HepG2 (cell line): ENCODE data around the gene C20orf96. TPM values are rescaled to one million over a fixed set of nuclear protein-coding genes. Genes with fewer than 3 reads are reported as not detected.

Source experiments
- ADNP ChIP-seq: sonication (generic); formaldehyde crosslinking; IDR thresholded peaks from 2 replicates; pipeline ENCODE4 v1.4.0; 2020; ENCODE audit warnings: missing genetic modification reagents
- ELF4 ChIP-seq: sonication (generic); formaldehyde crosslinking; IDR thresholded peaks from 2 replicates; pipeline ENCODE4 v1.5.0; 2020; ENCODE audit warnings: missing genetic modification reagents, mild to moderate bottlenecking, moderate library complexity, borderline replicate concordance
- HMG20A ChIP-seq: IDR thresholded peaks from 2 replicates; pipeline ENCODE4 v1.6.1; 2016; ENCODE audit warnings: borderline replicate concordance
- TBP ChIP-seq: sonication (generic); formaldehyde crosslinking; IDR thresholded peaks from 2 replicates; pipeline ENCODE4 v1.5.0; 2020; ENCODE audit warnings: missing genetic modification reagents
- ZBTB20 ChIP-seq: sonication (generic); formaldehyde crosslinking; IDR thresholded peaks from 2 replicates; pipeline ENCODE4 v1.8.1; 2023; ENCODE audit warnings: missing genetic modification reagents, low read depth, mild to moderate bottlenecking, borderline replicate concordance
- ZC3H13 ChIP-seq: sonication (generic); formaldehyde crosslinking; IDR thresholded peaks from 2 replicates; pipeline ENCODE4 v1.8.1; 2023; ENCODE audit warnings: mild to moderate bottlenecking, missing genetic modification reagents, moderate library complexity
- ZNF121 ChIP-seq: sonication (generic); formaldehyde crosslinking; IDR thresholded peaks from 2 replicates; pipeline ENCODE4 v1.5.0; 2020; ENCODE audit warnings: mild to moderate bottlenecking, missing genetic modification reagents
- ZNF343 ChIP-seq: sonication (generic); formaldehyde crosslinking; IDR thresholded peaks from 2 replicates; pipeline ENCODE4 v1.4.0; 2020; ENCODE audit warnings: mild to moderate bottlenecking, missing genetic modification reagents
- ZNF501 ChIP-seq: sonication (generic); formaldehyde crosslinking; IDR thresholded peaks from 2 replicates; pipeline ENCODE4 v1.5.1; 2020; ENCODE audit warnings: mild to moderate bottlenecking, moderate library complexity, missing genetic modification reagents
- ZNF678 ChIP-seq: sonication (generic); formaldehyde crosslinking; IDR thresholded peaks from 2 replicates; pipeline ENCODE4 v1.4.0; 2020; ENCODE audit warnings: mild to moderate bottlenecking, missing genetic modification reagents
- ZNF775 ChIP-seq: sonication (generic); formaldehyde crosslinking; IDR thresholded peaks from 2 replicates; pipeline ENCODE4 v1.4.0; 2020; ENCODE audit warnings: missing genetic modification reagents, mild to moderate bottlenecking, moderate library complexity, borderline replicate concordance
- ZNF776 ChIP-seq: sonication (generic); formaldehyde crosslinking; IDR thresholded peaks from 2 replicates; pipeline ENCODE4 v1.4.0; 2020; ENCODE audit warnings: mild to moderate bottlenecking, missing genetic modification reagents
- ZNF891 ChIP-seq: sonication (generic); formaldehyde crosslinking; IDR thresholded peaks from 2 replicates; pipeline ENCODE4 v1.5.0; 2020; ENCODE audit warnings: mild to moderate bottlenecking, missing genetic modification reagents
- polyA plus RNA-seq, 8 experiments: library from polyadenylated mRNA; depleted of rRNA in 3 of 8; stranded (reverse) in 7 of 8; unstranded in 1 of 8; fragments of >200 nt; fragmentation: Illumina TruSeq in 4 of 8; extraction: Trizol in 4 of 8; gene quantifications; 2 replicates each; pipeline versions ENCODE4 v1.2.1 to v1.2.3, GENCODE V29; 2011 to 2016; ENCODE audit warnings: low read depth in 4 of 8, missing spikeins in 1 of 8, mixed read lengths in 1 of 8; ENCODE audit not compliant: insufficient read depth in 1 of 8
- total RNA-seq, 5 experiments: library from RNA; depleted of rRNA; stranded (reverse); fragments of >200 nt; fragmentation: Illumina TruSeq; extraction: Trizol; gene quantifications; 2 replicates each; pipeline ENCODE4 v1.2.3, GENCODE V29; 2016; ENCODE audit warnings: low read depth in 1 of 5
- TF ChIP-seq, protein P1 (sequence below), 2 experiments: fragments of 450-650 bp in 1 of 2; sonication (generic) in 1 of 2; formaldehyde crosslinking; IDR thresholded peaks; 2 replicates each; pipeline versions ENCODE4 v1.5.0 to v1.8.0; 2020 to 2022; ENCODE audit warnings: mild to moderate bottlenecking in 1 of 2, missing genetic modification reagents in 1 of 2
- TF ChIP-seq, protein P2 (sequence below): sonication (generic); formaldehyde crosslinking; IDR thresholded peaks from 2 replicates; pipeline ENCODE4 v1.4.0; 2020; ENCODE audit warnings: mild to moderate bottlenecking, missing genetic modification reagents, borderline replicate concordance
- TF ChIP-seq, protein P3 (sequence below): sonication (generic); formaldehyde crosslinking; IDR thresholded peaks from 2 replicates; pipeline ENCODE4; 2020; ENCODE audit warnings: missing genetic modification reagents, mild to moderate bottlenecking, borderline replicate concordance

Gene C20orf96
- total and polyA plus RNA-seq, 2 of the 13 experiments (the other 11 are each of a cell fraction or from before 2014, with no cell fraction given), result 3.8 to 20.6 TPM

DNA sequence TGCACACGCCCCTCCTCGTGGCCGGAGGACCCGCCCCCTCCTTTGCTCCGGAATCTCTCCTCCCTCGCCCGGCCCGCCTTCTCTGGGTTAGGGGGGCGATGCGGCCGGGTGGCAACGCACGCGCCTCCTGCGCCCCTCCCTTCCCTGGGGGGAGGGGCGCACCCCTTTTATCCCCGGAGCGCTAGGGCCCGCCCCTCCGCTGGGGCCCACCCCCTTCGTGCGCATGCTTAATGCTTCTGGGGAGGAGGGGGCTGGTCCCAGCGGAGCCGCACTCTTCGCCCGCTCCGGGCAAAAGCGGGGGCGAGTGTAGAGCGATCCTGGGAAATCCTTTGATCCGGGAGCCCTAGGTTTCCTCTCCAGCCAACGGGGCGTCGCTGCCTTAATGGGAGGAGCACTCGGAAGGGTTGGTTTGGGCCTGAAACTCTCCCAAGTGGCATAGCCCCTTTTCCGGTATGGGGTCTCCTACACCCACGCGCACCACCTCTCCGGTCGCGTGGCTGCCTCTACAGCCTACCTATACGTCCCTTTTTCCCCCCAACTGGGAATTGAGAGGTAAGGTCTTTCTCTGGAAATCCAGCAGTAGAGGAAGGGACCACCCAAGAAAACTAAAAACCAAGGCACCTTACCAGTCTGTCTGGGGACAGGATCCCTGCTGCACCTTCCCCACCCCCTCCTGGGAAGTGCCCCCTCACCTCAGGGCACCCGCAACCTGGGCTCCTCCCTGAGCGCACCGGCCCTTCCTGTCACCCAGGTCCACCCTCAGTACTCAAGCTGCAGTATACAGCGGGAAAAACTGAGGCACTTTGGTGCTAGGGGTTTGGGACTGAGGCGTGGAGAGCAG lies 36.9 kb upstream of the C20orf96 start (continued):
- TF ChIP-seq ZNF775 (CRISPR knock-in tag) (no peak), ZNF121 (CRISPR knock-in tag) (peak; percentile 20; the same call in 1 of the 2 replicates), TBP (CRISPR knock-in tag) (0 out of 2 replicates have a peak, but pooled peaks have one; percentile 27), ZNF343 (CRISPR knock-in tag) (no peak), ZNF501 (CRISPR knock-in tag) (peak; percentile 96), HMG20A (CRISPR knock-in tag) (no peak; the same call in 1 of the 2 replicates), ZC3H13 (CRISPR knock-in tag) (peak; percentile 99), ZNF776 (CRISPR knock-in tag) (no peak), ZNF891 (CRISPR knock-in tag) (no peak; the same call in 1 of the 2 replicates), ADNP (CRISPR knock-in tag) (no peak), ZBTB20 (CRISPR knock-in tag) (peak; percentile 82; the same call in 1 of the 2 replicates), ELF4 (CRISPR knock-in tag) (no peak), ZNF678 (CRISPR knock-in tag) (peak; percentile 71; the same call in 1 of the 2 replicates)
- TF ChIP-seq, protein P1, sequence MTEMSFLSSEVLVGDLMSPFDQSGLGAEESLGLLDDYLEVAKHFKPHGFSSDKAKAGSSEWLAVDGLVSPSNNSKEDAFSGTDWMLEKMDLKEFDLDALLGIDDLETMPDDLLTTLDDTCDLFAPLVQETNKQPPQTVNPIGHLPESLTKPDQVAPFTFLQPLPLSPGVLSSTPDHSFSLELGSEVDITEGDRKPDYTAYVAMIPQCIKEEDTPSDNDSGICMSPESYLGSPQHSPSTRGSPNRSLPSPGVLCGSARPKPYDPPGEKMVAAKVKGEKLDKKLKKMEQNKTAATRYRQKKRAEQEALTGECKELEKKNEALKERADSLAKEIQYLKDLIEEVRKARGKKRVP (CRISPR knock-in tag; IDR thresholded peaks at IDR 0.05), result peak in 1 of 2 experiments; percentile 17; a peak in 2 of 4 replicates
- TF ChIP-seq, protein P2, sequence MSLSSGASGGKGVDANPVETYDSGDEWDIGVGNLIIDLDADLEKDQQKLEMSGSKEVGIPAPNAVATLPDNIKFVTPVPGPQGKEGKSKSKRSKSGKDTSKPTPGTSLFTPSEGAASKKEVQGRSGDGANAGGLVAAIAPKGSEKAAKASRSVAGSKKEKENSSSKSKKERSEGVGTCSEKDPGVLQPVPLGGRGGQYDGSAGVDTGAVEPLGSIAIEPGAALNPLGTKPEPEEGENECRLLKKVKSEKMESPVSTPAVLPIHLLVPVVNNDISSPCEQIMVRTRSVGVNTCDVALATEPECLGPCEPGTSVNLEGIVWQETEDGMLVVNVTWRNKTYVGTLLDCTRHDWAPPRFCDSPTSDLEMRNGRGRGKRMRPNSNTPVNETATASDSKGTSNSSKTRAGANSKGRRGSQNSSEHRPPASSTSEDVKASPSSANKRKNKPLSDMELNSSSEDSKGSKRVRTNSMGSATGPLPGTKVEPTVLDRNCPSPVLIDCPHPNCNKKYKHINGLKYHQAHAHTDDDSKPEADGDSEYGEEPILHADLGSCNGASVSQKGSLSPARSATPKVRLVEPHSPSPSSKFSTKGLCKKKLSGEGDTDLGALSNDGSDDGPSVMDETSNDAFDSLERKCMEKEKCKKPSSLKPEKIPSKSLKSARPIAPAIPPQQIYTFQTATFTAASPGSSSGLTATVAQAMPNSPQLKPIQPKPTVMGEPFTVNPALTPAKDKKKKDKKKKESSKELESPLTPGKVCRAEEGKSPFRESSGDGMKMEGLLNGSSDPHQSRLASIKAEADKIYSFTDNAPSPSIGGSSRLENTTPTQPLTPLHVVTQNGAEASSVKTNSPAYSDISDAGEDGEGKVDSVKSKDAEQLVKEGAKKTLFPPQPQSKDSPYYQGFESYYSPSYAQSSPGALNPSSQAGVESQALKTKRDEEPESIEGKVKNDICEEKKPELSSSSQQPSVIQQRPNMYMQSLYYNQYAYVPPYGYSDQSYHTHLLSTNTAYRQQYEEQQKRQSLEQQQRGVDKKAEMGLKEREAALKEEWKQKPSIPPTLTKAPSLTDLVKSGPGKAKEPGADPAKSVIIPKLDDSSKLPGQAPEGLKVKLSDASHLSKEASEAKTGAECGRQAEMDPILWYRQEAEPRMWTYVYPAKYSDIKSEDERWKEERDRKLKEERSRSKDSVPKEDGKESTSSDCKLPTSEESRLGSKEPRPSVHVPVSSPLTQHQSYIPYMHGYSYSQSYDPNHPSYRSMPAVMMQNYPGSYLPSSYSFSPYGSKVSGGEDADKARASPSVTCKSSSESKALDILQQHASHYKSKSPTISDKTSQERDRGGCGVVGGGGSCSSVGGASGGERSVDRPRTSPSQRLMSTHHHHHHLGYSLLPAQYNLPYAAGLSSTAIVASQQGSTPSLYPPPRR (CRISPR knock-in tag), result peak; percentile 52; the same call in 1 of the 2 replicates
- TF ChIP-seq, protein P3, sequence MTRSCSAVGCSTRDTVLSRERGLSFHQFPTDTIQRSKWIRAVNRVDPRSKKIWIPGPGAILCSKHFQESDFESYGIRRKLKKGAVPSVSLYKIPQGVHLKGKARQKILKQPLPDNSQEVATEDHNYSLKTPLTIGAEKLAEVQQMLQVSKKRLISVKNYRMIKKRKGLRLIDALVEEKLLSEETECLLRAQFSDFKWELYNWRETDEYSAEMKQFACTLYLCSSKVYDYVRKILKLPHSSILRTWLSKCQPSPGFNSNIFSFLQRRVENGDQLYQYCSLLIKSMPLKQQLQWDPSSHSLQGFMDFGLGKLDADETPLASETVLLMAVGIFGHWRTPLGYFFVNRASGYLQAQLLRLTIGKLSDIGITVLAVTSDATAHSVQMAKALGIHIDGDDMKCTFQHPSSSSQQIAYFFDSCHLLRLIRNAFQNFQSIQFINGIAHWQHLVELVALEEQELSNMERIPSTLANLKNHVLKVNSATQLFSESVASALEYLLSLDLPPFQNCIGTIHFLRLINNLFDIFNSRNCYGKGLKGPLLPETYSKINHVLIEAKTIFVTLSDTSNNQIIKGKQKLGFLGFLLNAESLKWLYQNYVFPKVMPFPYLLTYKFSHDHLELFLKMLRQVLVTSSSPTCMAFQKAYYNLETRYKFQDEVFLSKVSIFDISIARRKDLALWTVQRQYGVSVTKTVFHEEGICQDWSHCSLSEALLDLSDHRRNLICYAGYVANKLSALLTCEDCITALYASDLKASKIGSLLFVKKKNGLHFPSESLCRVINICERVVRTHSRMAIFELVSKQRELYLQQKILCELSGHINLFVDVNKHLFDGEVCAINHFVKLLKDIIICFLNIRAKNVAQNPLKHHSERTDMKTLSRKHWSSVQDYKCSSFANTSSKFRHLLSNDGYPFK (CRISPR knock-in tag), result peak; percentile 74
